ENCODE measurements around the gene PCOLCE2.

Gene PCOLCE2

GRCh38 chr3:142778541-142778940, 110.3 kb downstream of the PCOLCE2 start:
- DNase-seq (ENCODE audit: low spot score in 2 of 2) = no peak
- H3K4me3 Mint-ChIP-seq = no peak overlapping the region
- ATAC-seq (replicated peaks; ENCODE audit: extremely low read depth, poor library complexity, severe bottlenecking) = no peak
- H3K36me3 Mint-ChIP-seq (ENCODE audit: insufficient read depth) = no peaks in the 10 kb centered on the region
- no peaks in the 10 kb centered on the region for H3K27me3 Mint-ChIP-seq
- H3K9me3 Mint-ChIP-seq = no peaks in the 10 kb centered on the region
- no peak overlapping the region for H3K27ac Mint-ChIP-seq (ENCODE audit: low read depth)
- no peaks in the 10 kb centered on the region for H3K4me1 Mint-ChIP-seq

GRCh38 chr3:142777927-142778326, 111.0 kb downstream of the PCOLCE2 start:
- DNase-seq (ENCODE audit: low spot score in 2 of 2) (no peak), ATAC-seq (replicated peaks; ENCODE audit: extremely low read depth, poor library complexity, severe bottlenecking) (no peak)
- Mint-ChIP-seq H3K9me3 (no peaks in the 10 kb centered on the region), H3K27ac (ENCODE audit: low read depth) (no peak overlapping the region), H3K27me3 (no peaks in the 10 kb centered on the region), H3K36me3 (ENCODE audit: insufficient read depth) (no peaks in the 10 kb centered on the region), H3K4me3 (no peak overlapping the region), H3K4me1 (no peaks in the 10 kb centered on the region)

- peaks cover 16% of the 10 kb centered on the region for H3K9me3 Mint-ChIP-seq
- H3K4me1 Mint-ChIP-seq = no peaks in the 10 kb centered on the region
- H3K27me3 Mint-ChIP-seq = no peaks in the 10 kb centered on the region
- peaks cover 2% of the 10 kb centered on the region for H3K36me3 Mint-ChIP-seq (ENCODE audit: insufficient read depth)
- H3K4me3 Mint-ChIP-seq = no peak overlapping the region
- ATAC-seq (replicated peaks; ENCODE audit: extremely low read depth, poor library complexity, severe bottlenecking) = no peak
- no peak overlapping the region for H3K27ac Mint-ChIP-seq (ENCODE audit: low read depth)
- DNase-seq (ENCODE audit: low spot score in 2 of 2) = no peak
Measured at GRCh38 chr3:142768338-142768737, 120.5 kb downstream of the PCOLCE2 start.

Data from central memory CD8-positive, alpha-beta T cell (primary cell).